Measurements from ENCODE around the gene STPG2. TPM values are rescaled to one million over a fixed set of nuclear protein-coding genes. Genes with fewer than 3 reads are reported as not detected.
"Not testable (repeated sequence)": the region's sequence is repeated elsewhere in the genome, so short reads cannot be mapped to it uniquely, and the experiment has no call there.

STPG2 gene
- total and polyA plus RNA-seq, 3 donors from 2014 or later, result 2.6 to 3.7 (median 2.7) TPM

DNA sequence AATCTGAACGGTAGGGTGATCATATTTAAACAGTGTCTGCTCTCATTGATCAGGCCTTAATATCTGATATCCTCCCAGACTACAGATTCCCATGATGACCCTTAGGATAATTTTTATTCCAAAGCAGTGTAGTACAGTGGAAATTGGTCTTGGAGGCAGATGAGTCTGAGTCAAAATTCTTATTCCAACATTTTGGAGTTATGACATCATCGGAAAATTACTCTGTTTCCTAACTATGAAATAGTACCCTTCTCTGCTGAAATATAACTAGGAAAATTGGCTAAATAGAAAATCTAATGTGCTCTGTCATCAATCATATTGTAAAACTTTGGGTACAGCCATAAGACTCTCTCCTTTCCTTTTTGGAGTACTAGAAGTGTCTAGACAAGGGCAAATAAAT lies 583.3 kb downstream of the STPG2 start:
- Histone ChIP-seq H3K27me3 (no peaks in the 10 kb centered on the region), H3K36me3 (ENCODE audit: low read depth, missing control alignments) (no peaks in the 10 kb centered on the region), H3K4me3 (no peak overlapping the region), H3K9me3 (no peaks in the 10 kb centered on the region), H3K27ac (no peak overlapping the region), H3K4me1 (peaks cover 7% of the 10 kb centered on the region)
- 93 to 94% methylated on average over 2 of the region's 2 CpGs for WGBS, 2 donors
- no peak for TF ChIP-seq POLR2A (IDR thresholded peaks at IDR 0.05)
- TF ChIP-seq, protein P1, sequence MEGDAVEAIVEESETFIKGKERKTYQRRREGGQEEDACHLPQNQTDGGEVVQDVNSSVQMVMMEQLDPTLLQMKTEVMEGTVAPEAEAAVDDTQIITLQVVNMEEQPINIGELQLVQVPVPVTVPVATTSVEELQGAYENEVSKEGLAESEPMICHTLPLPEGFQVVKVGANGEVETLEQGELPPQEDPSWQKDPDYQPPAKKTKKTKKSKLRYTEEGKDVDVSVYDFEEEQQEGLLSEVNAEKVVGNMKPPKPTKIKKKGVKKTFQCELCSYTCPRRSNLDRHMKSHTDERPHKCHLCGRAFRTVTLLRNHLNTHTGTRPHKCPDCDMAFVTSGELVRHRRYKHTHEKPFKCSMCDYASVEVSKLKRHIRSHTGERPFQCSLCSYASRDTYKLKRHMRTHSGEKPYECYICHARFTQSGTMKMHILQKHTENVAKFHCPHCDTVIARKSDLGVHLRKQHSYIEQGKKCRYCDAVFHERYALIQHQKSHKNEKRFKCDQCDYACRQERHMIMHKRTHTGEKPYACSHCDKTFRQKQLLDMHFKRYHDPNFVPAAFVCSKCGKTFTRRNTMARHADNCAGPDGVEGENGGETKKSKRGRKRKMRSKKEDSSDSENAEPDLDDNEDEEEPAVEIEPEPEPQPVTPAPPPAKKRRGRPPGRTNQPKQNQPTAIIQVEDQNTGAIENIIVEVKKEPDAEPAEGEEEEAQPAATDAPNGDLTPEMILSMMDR (IDR thresholded peaks at IDR 0.05), result no peak
- intact Hi-C loops (cut with DNase I; ENCODE audit: low total_unique reads), result no loop called here
- no peak for DNase-seq

DNA sequence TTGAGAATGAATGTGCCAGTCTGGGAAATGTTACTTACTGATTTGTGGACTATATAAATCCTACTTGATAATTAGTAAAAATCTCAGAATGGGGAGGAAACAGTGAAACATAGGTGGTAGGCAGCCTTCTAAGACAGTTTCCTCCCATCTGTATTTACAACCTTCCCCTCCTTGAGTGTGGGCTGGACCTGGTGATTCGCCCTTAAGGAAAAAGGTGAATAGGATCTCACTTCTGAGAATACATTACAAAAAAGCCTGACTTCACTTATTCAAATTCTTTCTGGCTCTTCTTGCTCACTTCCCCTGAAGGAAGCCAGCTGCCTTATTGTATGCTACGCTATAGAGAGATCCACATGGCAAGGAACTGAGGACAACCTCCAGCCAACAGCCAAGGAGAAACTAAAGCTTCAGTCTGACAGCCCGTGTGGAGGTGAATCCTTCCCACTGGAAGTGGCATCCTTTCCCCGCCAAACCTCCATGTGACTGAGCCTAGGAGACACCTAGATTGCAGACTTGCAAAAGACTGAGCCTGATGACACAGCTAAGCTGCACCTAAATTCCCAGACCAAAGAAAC lies 585.0 kb downstream of the STPG2 start:
- Histone ChIP-seq H3K36me3 (ENCODE audit: low read depth, missing control alignments) (no peaks in the 10 kb centered on the region), H3K4me1 (peaks cover 7% of the 10 kb centered on the region), H3K4me3 (no peak overlapping the region), H3K27me3 (no peaks in the 10 kb centered on the region), H3K9me3 (no peaks in the 10 kb centered on the region), H3K27ac (peak overlapping the region in 1 of 2 donors; percentile 19)
- intact Hi-C loops (cut with DNase I; ENCODE audit: low total_unique reads), result no loop called here
- 85 to 90% methylated on average over 4 of the region's 4 CpGs for WGBS, 2 donors
- TF ChIP-seq, protein P1 (IDR thresholded peaks at IDR 0.05), result no peak
- TF ChIP-seq POLR2A (IDR thresholded peaks at IDR 0.05), result no peak
- no peak for DNase-seq

DNA sequence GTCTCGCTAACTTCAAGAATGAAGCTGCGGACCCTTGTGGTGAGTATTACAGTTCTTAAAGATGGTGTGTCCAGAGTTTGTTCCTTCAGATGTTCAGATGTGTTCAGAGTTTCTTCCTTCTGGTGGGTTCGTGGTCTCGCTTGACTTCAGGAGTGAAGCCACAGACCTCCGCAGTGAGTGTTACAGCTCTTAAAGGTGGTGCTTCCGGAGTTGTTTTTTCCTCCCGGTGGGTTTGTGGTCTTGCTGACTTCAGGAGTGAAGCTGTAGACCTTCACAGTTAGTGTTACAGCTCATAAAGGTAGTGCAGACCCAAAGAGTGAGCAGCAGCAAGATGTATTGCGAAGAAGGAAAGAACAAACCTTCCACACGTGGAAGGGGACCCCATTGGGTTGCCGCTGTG lies 592.6 kb downstream of the STPG2 start:
- intact Hi-C loops (cut with DNase I; ENCODE audit: low total_unique reads); H3K27ac ChIP-seq; H3K27me3 ChIP-seq; DNase-seq; H3K36me3 ChIP-seq (ENCODE audit: low read depth, missing control alignments); H3K4me1 ChIP-seq; H3K9me3 ChIP-seq; H3K4me3 ChIP-seq: not testable (repeated sequence)
- WGBS, 2 donors, result 87 to 92% methylated on average over 10 of the region's 10 CpGs

DNA sequence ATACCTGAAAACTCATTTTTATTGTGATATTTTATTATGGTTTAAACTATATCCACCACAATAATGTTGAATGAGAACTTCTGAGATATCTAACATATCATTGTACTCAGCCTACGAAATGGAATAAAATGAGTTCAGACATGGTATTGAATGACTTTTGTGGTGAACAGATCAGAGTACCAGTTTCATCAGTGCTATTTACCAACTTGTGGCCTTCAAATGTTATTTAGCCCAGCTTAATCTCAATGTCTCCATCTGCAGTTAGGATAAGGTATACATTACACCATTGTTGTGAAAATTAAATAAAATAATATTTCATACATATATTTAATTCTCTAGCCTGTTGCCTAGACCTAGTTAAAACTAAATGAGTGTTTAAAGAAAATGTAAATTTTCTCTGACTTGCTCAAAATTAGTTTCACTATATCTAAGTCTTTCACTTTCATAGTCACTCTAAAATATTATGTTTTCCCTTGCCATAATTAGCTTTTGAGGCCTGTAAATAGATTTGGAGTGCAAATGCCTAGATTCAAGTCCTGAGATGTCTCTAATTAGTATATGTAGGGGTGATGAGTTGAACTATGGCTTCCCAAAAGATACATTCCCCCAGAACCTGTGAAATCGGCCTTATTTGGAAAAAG lies 594.2 kb downstream of the STPG2 start:
- Histone ChIP-seq H3K27ac (no peak overlapping the region), H3K27me3 (no peaks in the 10 kb centered on the region), H3K4me1 (no peaks in the 10 kb centered on the region), H3K4me3 (no peak overlapping the region), H3K36me3 (ENCODE audit: low read depth, missing control alignments) (no peaks in the 10 kb centered on the region), H3K9me3 (no peaks in the 10 kb centered on the region)
- intact Hi-C loops (cut with DNase I; ENCODE audit: low total_unique reads), result no loop called here
- 90 to 94% methylated on average over 2 of the region's 2 CpGs for WGBS, 2 donors
- no peak for DNase-seq
- no peak for TF ChIP-seq POLR2A (IDR thresholded peaks at IDR 0.05)
- TF ChIP-seq, protein P1 (IDR thresholded peaks at IDR 0.05), result no peak

DNA sequence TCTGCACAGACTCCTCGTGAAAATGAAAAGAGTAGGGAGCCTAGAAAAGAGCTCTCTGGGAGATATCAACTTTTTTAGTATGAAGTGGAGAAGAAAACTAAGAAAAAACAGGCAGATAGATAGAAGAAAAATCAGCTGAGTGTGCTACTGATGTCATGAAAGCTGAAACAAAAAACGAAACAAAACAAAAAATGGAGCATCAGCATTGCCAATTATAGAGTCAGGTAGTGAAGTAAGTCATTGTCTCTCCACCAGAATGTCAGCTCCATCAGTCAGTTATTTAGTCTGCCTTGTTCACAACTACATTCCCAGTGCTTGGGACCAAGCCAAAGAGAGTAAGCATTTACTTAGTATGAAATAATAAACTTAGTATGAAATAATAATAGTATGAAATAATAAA lies 595.1 kb downstream of the STPG2 start:
- no peaks in the 10 kb centered on the region for H3K4me1 ChIP-seq
- no peaks in the 10 kb centered on the region for H3K36me3 ChIP-seq (ENCODE audit: low read depth, missing control alignments)
- WGBS, 2 donors, result 66 to 74% methylated on average over 2 of the region's 2 CpGs
- TF ChIP-seq, protein P1 (IDR thresholded peaks at IDR 0.05), result no peak
- no peak for TF ChIP-seq POLR2A (IDR thresholded peaks at IDR 0.05)
- intact Hi-C loops (cut with DNase I; ENCODE audit: low total_unique reads), result no loop called here
- no peak for DNase-seq
- H3K4me3 ChIP-seq, result no peak overlapping the region
- H3K27me3 ChIP-seq, result no peaks in the 10 kb centered on the region
- H3K27ac ChIP-seq, result no peak overlapping the region
- no peaks in the 10 kb centered on the region for H3K9me3 ChIP-seq
